ENCODE data around the gene CALHM3.

CALHM3 gene

GRCh38 chr10:103457176-103457712 is 21.8 kb downstream of the CALHM3 start:
- no peak for DNase-seq (ENCODE audit: extremely low read depth, insufficient read length)
- H3K27me3 ChIP-seq (replicated peaks; ENCODE audit: control insufficient read depth, insufficient read depth, low read length): no peaks in the 10 kb centered on the region
- H3K4me3 ChIP-seq (replicated peaks; ENCODE audit: low read depth, low read length): no peak overlapping the region
- no peak for TF ChIP-seq CTCF (IDR thresholded peaks at IDR 0.05; ENCODE audit: insufficient read depth, low read length, poor library complexity, severe bottlenecking)
- no peaks in the 10 kb centered on the region for H3K36me3 ChIP-seq (ENCODE audit: control insufficient read depth, insufficient read depth, low read length)

- no peak for DNase-seq (ENCODE audit: extremely low read depth, insufficient read length)
- no peak overlapping the region for H3K4me3 ChIP-seq (replicated peaks; ENCODE audit: low read depth, low read length)
- no peaks in the 10 kb centered on the region for H3K27me3 ChIP-seq (replicated peaks; ENCODE audit: control insufficient read depth, insufficient read depth, low read length)
- no peaks in the 10 kb centered on the region for H3K36me3 ChIP-seq (ENCODE audit: control insufficient read depth, insufficient read depth, low read length)
- no peak for TF ChIP-seq CTCF (IDR thresholded peaks at IDR 0.05; ENCODE audit: insufficient read depth, low read length, poor library complexity, severe bottlenecking)
These were observed 22.9 kb downstream of the CALHM3 start for GRCh38 chr10:103456074-103456660.

GRCh38 chr10:103455235-103455634 is 23.8 kb downstream of the CALHM3 start:
- no peak for DNase-seq (ENCODE audit: extremely low read depth, insufficient read length)
- Histone ChIP-seq H3K4me3 (replicated peaks; ENCODE audit: low read depth, low read length) (no peak overlapping the region), H3K27me3 (replicated peaks; ENCODE audit: control insufficient read depth, insufficient read depth, low read length) (no peaks in the 10 kb centered on the region), H3K36me3 (ENCODE audit: control insufficient read depth, insufficient read depth, low read length) (no peaks in the 10 kb centered on the region)
- no peak for TF ChIP-seq CTCF (IDR thresholded peaks at IDR 0.05; ENCODE audit: insufficient read depth, low read length, poor library complexity, severe bottlenecking)

GRCh38 chr10:103454026-103454425 is 25.0 kb downstream of the CALHM3 start:
- no peak for DNase-seq (ENCODE audit: extremely low read depth, insufficient read length)
- Histone ChIP-seq H3K36me3 (ENCODE audit: control insufficient read depth, insufficient read depth, low read length) (peaks cover 5% of the 10 kb centered on the region), H3K4me3 (replicated peaks; ENCODE audit: low read depth, low read length) (no peak overlapping the region), H3K27me3 (replicated peaks; ENCODE audit: control insufficient read depth, insufficient read depth, low read length) (no peaks in the 10 kb centered on the region)
- no peak for TF ChIP-seq CTCF (IDR thresholded peaks at IDR 0.05; ENCODE audit: insufficient read depth, low read length, poor library complexity, severe bottlenecking)

GRCh38 chr10:103452506-103453230 is 26.4 kb downstream of the CALHM3 start:
- peak overlapping the region; percentile 79 for H3K4me3 ChIP-seq (replicated peaks; ENCODE audit: low read depth, low read length)
- TF ChIP-seq CTCF (IDR thresholded peaks at IDR 0.05; ENCODE audit: insufficient read depth, low read length, poor library complexity, severe bottlenecking): no peak
- H3K27me3 ChIP-seq (replicated peaks; ENCODE audit: control insufficient read depth, insufficient read depth, low read length): no peaks in the 10 kb centered on the region
- peaks cover 9% of the 10 kb centered on the region for H3K36me3 ChIP-seq (ENCODE audit: control insufficient read depth, insufficient read depth, low read length)
- no peak for DNase-seq (ENCODE audit: extremely low read depth, insufficient read length)

Measured in GM06990 (cell line).